HG02588 (cell line): Measurements from ENCODE around the gene EEIG1.

Experiments used
- ATAC-seq: cut with Tn5 transposase; IDR thresholded peaks from one replicate; pipeline ENCODE4 v1.9.1; 2021; ENCODE audit warnings: mild to moderate bottlenecking, moderate library complexity; ENCODE audit not compliant: unreplicated experiment

Gene EEIG1

DNA sequence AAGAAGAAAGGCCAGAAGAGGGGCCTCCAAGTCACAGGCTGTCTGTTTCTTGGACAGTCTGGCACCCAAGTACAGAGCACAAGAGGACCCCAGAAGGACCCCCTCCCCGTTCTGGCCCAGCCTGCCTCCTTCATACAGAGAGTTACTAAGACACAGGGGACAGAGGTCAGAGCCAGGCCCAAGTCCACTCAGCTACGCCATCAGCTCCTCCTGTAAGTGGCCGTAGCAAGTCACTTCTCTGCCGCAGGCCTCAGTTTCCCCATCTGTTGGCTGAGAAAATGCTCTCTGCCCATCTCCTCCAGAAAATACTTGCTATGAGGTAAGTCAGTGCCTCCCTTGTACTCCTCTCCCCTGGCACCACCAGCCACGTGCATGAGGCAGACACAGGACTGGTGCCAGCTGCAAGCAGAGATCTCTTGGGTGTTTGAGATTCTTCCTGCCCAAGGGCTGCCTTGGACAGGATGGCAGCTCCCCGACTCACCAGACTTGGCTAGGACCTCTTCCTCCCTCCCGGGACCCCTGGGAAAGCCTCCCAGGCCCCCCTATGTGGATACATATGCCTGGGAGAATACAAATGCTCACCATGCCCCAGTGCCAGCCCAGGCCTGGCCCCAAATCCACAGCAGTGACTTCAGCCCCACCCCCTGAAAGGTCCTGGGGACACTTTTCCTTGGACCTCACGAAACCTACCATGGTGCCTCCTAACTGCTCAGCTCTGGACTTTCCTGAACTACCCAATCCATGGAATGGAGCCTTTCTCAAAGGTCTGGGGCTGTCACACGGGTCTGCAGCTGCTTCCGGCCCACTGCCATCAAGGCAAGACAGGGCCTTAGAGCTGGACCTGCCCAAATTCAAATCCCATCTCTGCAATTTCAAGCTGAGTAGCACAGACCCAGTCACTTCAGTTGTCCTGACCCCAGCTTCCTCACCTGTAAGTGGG is 5.1 kb downstream of the EEIG1 start:
- ATAC-seq = no peak

DNA sequence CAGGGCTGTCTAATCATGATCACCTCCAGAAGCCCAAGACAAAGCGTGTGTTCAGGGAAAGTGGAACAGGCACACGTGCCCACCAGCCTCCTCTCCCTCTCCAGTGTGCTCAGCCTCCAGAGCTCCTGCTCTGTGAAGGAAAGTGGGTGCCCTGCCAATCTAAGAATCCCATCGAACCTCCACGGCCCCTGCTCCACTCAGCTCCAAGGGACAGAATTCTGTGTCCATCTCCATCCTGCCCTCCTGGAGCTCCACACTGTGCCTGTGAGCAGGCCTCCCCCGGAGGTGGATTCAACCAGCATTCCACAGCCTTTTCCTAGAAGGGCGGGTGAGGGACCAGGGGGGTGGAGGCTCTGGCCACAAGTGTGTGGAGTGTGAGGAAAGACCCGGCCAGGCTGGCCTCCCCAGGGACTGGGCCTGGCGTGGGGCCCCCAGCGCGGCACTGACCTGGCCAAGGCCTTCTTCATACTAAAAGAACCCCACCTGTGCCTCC is 6.0 kb downstream of the EEIG1 start:
- ATAC-seq = no peak

GRCh38 chr9:127974001-127974768 is 6.6 kb downstream of the EEIG1 start:
- ATAC-seq = no peak

GRCh38 chr9:127973169-127974000 is 7.4 kb downstream of the EEIG1 start:
- no peak for ATAC-seq

DNA sequence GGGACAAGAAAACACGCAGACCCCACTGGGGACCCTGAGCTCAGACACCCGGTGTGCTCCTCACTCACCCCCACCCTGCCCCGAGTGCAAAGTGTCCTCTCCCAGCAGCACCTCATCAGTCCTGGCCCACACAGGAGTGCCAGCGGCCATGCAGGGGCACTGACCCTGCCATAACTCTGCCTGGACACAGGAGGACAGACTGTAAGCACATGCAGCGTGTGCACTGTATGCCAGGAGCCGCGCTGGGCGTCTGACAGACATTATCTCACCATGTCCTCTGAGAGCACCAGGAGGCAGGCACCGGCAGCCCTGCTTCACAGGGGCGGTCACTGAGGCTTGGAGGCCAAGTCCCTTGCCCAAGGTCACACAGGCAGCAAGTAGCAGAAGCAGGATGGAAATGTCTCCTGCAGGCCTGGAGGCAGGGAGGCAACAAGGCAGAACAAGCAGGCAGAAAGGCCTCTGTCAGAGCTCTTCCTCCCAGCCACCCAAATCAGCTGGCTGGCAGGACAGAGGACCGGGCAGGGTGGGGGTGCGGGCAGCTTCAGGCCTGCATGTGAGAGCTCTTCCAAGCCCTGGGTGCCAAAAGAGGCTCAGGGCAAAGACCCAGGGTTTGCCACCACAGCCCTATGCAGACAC is 8.4 kb downstream of the EEIG1 start:
- no peak for ATAC-seq

GRCh38 chr9:127971357-127972235 is 9.2 kb downstream of the EEIG1 start:
- no peak for ATAC-seq

DNA sequence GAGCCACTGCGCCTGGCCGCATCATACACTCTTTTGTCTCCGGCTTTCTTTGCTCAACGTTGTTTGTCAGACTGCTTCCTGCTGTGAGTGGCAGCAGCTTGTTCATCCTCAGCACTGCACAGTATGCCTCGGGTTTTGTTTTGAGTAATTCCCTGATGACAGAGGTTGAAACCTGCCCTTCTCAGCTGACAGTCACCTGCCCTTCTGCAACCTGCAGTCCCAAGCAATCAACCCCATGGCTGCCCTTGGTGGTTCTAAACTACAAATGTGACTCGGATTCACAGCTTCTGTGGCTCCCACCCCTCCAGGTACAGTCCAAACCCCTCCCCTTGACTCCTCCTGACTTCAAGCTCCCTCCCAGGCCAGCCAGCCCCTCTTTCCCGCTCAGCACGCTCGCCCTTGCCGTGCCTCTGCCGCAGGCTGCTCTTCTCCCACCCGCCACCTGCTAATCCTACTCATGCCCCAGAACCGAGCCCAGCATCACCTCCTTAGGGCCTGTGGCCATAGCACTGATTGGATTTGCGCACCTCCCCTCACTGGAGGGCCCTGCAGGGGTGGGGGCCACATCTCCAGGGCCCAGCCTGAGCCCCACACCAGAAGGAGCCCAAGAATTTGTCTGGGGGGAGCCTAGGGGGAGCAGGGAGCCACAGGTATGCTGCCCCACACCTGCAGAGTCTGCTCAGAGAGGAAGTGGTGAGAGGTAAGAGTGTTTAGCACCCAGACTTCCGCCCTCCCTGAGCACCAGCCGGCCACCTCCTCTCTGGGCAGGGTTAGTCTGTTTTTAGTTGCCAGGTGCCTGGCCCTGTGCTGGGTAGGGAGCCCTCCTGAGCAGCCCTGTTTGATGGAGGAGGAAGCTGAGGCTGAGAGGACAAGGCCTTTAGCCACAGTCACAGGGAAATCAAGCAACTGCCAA is 10.1 kb downstream of the EEIG1 start:
- peak; percentile 75 for ATAC-seq

DNA sequence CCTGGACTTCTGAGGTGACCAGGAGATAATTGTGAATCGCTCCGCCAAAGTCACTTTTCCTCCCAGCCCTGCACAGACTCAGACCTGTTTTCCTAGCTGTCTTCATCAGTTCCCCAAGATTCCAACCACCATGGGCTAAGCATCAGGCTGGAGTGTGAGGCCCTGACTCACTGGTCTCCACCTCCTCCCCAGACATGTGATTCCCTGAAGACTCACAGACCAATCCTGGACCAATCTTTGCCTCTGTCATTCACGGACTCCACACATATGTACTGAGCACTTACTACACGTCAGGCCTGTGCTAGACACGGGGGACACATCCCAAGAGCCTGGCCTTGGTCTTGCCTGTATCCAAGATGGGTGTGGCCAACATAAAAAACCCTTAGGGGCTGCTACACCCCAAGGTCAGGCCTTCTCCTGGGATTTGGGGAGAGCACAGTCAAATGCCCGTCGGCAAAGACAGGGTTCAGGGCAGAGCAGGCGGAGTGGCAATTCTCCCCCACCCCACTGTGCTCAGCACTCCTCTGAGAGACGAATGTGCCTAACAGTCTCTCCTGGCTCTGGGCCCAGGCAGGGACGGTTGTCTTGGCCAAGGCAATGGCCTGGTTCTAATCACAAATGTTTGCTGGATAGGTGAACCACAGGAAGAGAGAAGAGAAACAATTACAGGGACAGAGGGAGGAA is 11.9 kb downstream of the EEIG1 start:
- ATAC-seq = no peak

DNA sequence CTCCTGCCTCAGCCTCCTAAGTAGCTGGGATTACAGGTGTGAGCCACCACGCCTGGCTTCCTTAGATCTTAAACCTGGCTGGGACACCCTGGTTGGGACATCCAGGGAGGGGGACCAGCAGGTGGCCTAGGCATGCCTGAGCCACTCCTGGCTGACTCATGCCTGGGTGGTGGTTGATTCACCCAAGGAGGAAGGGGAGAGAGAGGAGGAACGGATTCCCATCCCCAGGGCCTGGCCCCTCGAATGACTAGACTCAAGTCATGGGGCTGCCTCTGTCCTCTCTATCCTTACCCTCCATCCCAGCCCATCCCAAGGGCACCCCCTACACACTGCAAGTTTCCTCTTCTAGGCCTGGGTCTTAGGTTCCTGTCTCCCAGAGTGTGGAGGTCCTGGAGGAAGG is 12.7 kb downstream of the EEIG1 start:
- no peak for ATAC-seq

DNA sequence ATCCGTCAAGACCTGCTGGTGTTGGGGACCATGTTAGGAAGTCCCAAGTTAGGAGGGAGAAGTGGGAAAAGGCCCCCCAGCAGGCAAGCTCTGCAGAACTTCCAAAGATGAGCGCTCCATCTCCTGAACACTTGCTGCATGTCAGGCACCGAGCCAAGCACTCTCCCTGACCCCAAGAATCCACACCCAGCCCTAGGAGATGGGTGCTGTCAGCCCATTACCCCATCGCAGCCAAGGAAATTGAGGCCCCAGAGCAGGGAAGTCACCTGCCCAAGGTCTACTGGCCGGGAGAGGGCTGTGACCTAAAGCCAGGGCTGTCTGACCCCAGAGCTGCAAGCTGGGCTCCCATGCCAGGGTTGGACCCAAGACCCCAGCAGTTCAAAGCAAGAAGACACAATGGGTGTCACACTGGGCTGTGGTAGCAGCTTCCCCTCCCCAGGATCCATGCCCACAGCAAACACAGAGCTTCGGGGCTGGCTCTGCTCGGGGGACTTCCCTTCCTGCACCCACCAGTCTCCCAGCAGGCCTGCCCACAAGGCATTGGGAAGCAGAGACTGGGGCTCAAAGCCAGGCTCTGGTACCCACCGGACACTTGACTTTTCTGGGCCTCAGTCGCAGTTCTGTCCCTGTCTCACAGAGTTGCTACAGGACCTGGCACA is 13.5 kb downstream of the EEIG1 start:
- ATAC-seq = no peak

- ATAC-seq = no peak
Observed at GRCh38 chr9:127966416-127967150, 14.2 kb downstream of the EEIG1 start.

GRCh38 chr9:127965953-127966352 is 14.8 kb downstream of the EEIG1 start:
- ATAC-seq = no peak

- no peak for ATAC-seq
Observed at GRCh38 chr9:127963359-127964064, 17.3 kb downstream of the EEIG1 start.

- ATAC-seq = no peak
Observed at GRCh38 chr9:127963041-127963358, 17.8 kb downstream of the EEIG1 start.

- ATAC-seq = no peak
Observed at GRCh38 chr9:127962278-127962677, 18.5 kb downstream of the EEIG1 start.

GRCh38 chr9:127961613-127962155 is 19.1 kb downstream of the EEIG1 start:
- ATAC-seq = no peak
